Aorta (tissue), 5 donors: ENCODE results near the gene ALOX12B. TPM values are rescaled to one million over a fixed set of nuclear protein-coding genes. Genes with fewer than 3 reads are reported as not detected.
"Not testable (repeated sequence)": the region's sequence is repeated elsewhere in the genome, so short reads cannot be mapped to it uniquely, and the experiment has no call there.

ENCODE experiments used
- ATAC-seq: fragments of 200-7000 bp; cut with Tn5 transposase; one replicate; pipeline ENCODE4 v1.9.1; 2022; ENCODE audit warnings: moderate library complexity; ENCODE audit not compliant: low FRiP score
- DNase-seq, 2 donors: peaks; one replicate each; pipeline ENCODE4 v3.0.0-alpha.2; 2020
- H3K27ac ChIP-seq, 2 donors: one replicate each; pipeline ENCODE4 v1.5.1; 2013; ENCODE audit warnings: low read length in 2 of 2, mild to moderate bottlenecking in 2 of 2, moderate library complexity in 2 of 2, control low read depth in 1 of 2, inconsistent platforms in 1 of 2, low read depth in 1 of 2
- H3K27me3 ChIP-seq, 2 donors: one replicate each; pipeline ENCODE4 v1.6.1; 2013; ENCODE audit warnings: control low read depth in 1 of 2, low read length in 1 of 2, mild to moderate bottlenecking in 1 of 2, moderate library complexity in 1 of 2; ENCODE audit not compliant: insufficient read depth in 2 of 2, control insufficient read depth in 1 of 2
- H3K36me3 ChIP-seq, 2 donors: one replicate each; pipeline ENCODE4 v1.6.1; 2013; ENCODE audit warnings: control low read depth in 1 of 2, low read length in 1 of 2, mild to moderate bottlenecking in 1 of 2; ENCODE audit not compliant: insufficient read depth in 2 of 2, control insufficient read depth in 1 of 2
- H3K4me1 ChIP-seq, 2 donors: one replicate each; pipeline ENCODE4 v1.6.1; 2013; ENCODE audit warnings: low read length in 2 of 2, control low read depth in 1 of 2, mild to moderate bottlenecking in 1 of 2, moderate library complexity in 1 of 2; ENCODE audit not compliant: insufficient read depth in 2 of 2, control insufficient read depth in 1 of 2
- H3K4me3 ChIP-seq, 2 donors: one replicate each; pipeline ENCODE4 v1.5.1; 2013; ENCODE audit warnings: low read length in 2 of 2, control low read depth in 1 of 2, mild to moderate bottlenecking in 1 of 2
- H3K9me3 ChIP-seq: one replicate; pipeline ENCODE4 v1.6.1; 2013; ENCODE audit warnings: mild to moderate bottlenecking, low read length; ENCODE audit not compliant: control insufficient read depth
- WGBS, 2 donors: extraction: QIAGEN DNeasy Blood & Tissue Kit; methylation state at CpG; one replicate each; pipeline ENCODE4 v1.1.7; 2013; 5-methylcytosine and 5-hydroxymethylcytosine counted together
- intact Hi-C, 2 donors: fragments of 100-400 bp; cut with DNase I; formaldehyde crosslinking; loops; one replicate each; pipeline versions ENCODE4 v1.14.2 to v1.15.0; 2022
- polyA plus RNA-seq, 2 donors: library from polyadenylated mRNA; stranded (reverse); fragments of 200-250 nt; gene quantifications; one replicate each; pipeline ENCODE4 v1.2.3, GENCODE V29; 2013
- total RNA-seq, 2 donors: library from RNA; stranded (reverse); fragmentation: NEBNext Ultra II Directional; extraction: Animal tissue kit (Norgen Biotek cat#: 25700); gene quantifications; one replicate each; pipeline ENCODE4 v1.2.1, GENCODE V29; 2021
- donor health status: healthy with polysubstance abuse.
- donor health status: Bipolar disorder and iron deficiency.
- donor health status: DM: no; HTN: no; CAD: no.
- donor health status: DM: no; HTN: no; CAD: no.
- donor health status: DM: yes; HTN: yes; CAD: no.

Gene ALOX12B
- total and polyA plus RNA-seq, 4 donors = 0.25 TPM; not detected in 3

- DNase-seq = peak in 1 of 2 donors; percentile 72
- Histone ChIP-seq H3K4me3 (no peak within 1 kb of the TSS), H3K36me3 (no peaks in the 10 kb centered on the region), H3K27me3 (peaks cover 0 to 4% of the 10 kb centered on the region in 2 donors), H3K9me3 (no peaks in the 10 kb centered on the region), H3K27ac (no peak within 1 kb of the TSS), H3K4me1 (no peaks in the 10 kb centered on the region)
- WGBS, 2 donors = 5 to 7% methylated on average over 35 to 37 of the region's 37 CpGs
- no peak for ATAC-seq
- intact Hi-C loops = no loop called here
Observed at GRCh38 chr17:8038954-8039610, 48.4 kb downstream of the ALOX12B start, which contains the start of gene ALOX15B. Gene ALOX15B (plus strand): TSS chr17:8039059. CDS start chr17:8039156, 97 bp downstream.

- H3K27ac ChIP-seq = no peak overlapping the region
- ATAC-seq (no peak), DNase-seq (no peak)
- H3K9me3 ChIP-seq = no peaks in the 10 kb centered on the region
- H3K36me3 ChIP-seq = no peaks in the 10 kb centered on the region
- H3K4me3 ChIP-seq = no peak overlapping the region
- no peaks in the 10 kb centered on the region for H3K4me1 ChIP-seq
- intact Hi-C loops = no loop called here
- 80 to 82% methylated on average over 2 of the region's 2 CpGs for WGBS, 2 donors
- H3K27me3 ChIP-seq = peaks cover 0 to 1% of the 10 kb centered on the region in 2 donors
Observed at GRCh38 chr17:8032442-8032841, 55.1 kb downstream of the ALOX12B start.

- no peak overlapping the region for H3K4me3 ChIP-seq
- no peak for DNase-seq
- no peak for ATAC-seq
- no peaks in the 10 kb centered on the region for H3K36me3 ChIP-seq
- 88 to 93% methylated on average over 1 of the region's 1 CpG for WGBS, 2 donors
- no peak overlapping the region for H3K27ac ChIP-seq
- H3K9me3 ChIP-seq = no peaks in the 10 kb centered on the region
- intact Hi-C loops = no loop called here
- H3K4me1 ChIP-seq = no peaks in the 10 kb centered on the region
- H3K27me3 ChIP-seq = peaks cover 0 to 1% of the 10 kb centered on the region in 2 donors
Observed at GRCh38 chr17:8031950-8032349, 55.6 kb downstream of the ALOX12B start.

- peaks cover 0 to 1% of the 10 kb centered on the region in 2 donors for H3K27me3 ChIP-seq
- H3K36me3 ChIP-seq = no peaks in the 10 kb centered on the region
- ATAC-seq (no peak), DNase-seq (peak in 1 of 2 donors; percentile 41)
- intact Hi-C loops = no loop called here
- H3K9me3 ChIP-seq = no peaks in the 10 kb centered on the region
- no peak overlapping the region for H3K27ac ChIP-seq
- H3K4me3 ChIP-seq = no peak overlapping the region
- 69 to 71% methylated on average over 6 of the region's 6 CpGs for WGBS, 2 donors
- no peaks in the 10 kb centered on the region for H3K4me1 ChIP-seq
Observed at GRCh38 chr17:8031261-8031661, 56.3 kb downstream of the ALOX12B start.

- H3K4me3 ChIP-seq = no peak overlapping the region
- no peaks in the 10 kb centered on the region for H3K4me1 ChIP-seq
- no peak overlapping the region for H3K27ac ChIP-seq
- peak in 1 of 2 donors; percentile 16 for DNase-seq
- WGBS, 2 donors = 59 to 62% methylated on average over 5 of the region's 5 CpGs
- no peaks in the 10 kb centered on the region for H3K27me3 ChIP-seq
- intact Hi-C loops = no loop called here
- no peaks in the 10 kb centered on the region for H3K9me3 ChIP-seq
- no peaks in the 10 kb centered on the region for H3K36me3 ChIP-seq
- no peak for ATAC-seq
Observed at GRCh38 chr17:8029121-8029520, 58.4 kb downstream of the ALOX12B start.

GRCh38 chr17:8025176-8025911 is 62.2 kb downstream of the ALOX12B start:
- 92% methylated on average over 9 of the region's 9 CpGs for WGBS, 2 donors
- Histone ChIP-seq H3K27me3 (no peaks in the 10 kb centered on the region), H3K4me3 (no peak overlapping the region), H3K4me1 (no peaks in the 10 kb centered on the region), H3K27ac (no peak overlapping the region), H3K36me3 (no peaks in the 10 kb centered on the region), H3K9me3 (no peaks in the 10 kb centered on the region)
- intact Hi-C loops = no loop called here
- ATAC-seq = no peak
- peak in 1 of 2 donors; percentile 64 for DNase-seq

GRCh38 chr17:8024161-8024560 is 63.4 kb downstream of the ALOX12B start:
- H3K36me3 ChIP-seq, H3K27ac ChIP-seq, H3K9me3 ChIP-seq, H3K27me3 ChIP-seq, ATAC-seq, DNase-seq, H3K4me3 ChIP-seq, intact Hi-C loops, H3K4me1 ChIP-seq: not testable (repeated sequence)
- WGBS, 2 donors = 65 to 69% methylated on average over 6 of the region's 6 CpGs
